ENCODE data around the gene WDR27. TPM values are rescaled to one million over a fixed set of nuclear protein-coding genes. Genes with fewer than 3 reads are reported as not detected.
"Not testable (repeated sequence)": the region's sequence is repeated elsewhere in the genome, so short reads cannot be mapped to it uniquely, and the experiment has no call there.

The WDR27 gene
- total RNA-seq, 2 experiments from 2014 or later: 77.2 to 108 TPM

GRCh38 chr6:169604076-169604475, 97.8 kb downstream of the WDR27 start:
- no peak overlapping the region for H2AFZ ChIP-seq (ENCODE audit: low read length)
- no TSS peak for BruUV-seq (replicated peaks)
- ChIA-PET POLR2A (interaction anchor here (1.0 kb wide), 1 partner anchor 9 kb away, joined by 4 read pairs; no protein-coding TSS in a partner anchor), CTCF (ENCODE audit: unreplicated experiment) (no interaction called here)
- no peaks in the 10 kb centered on the region for H4K20me1 ChIP-seq (ENCODE audit: insufficient read depth, low read length)
- no peak for TF ChIP-seq CTCF (conservative IDR thresholded peaks at IDR 0.05; ENCODE audit: low read length)
- TF ChIP-seq EZH2phosphoT487 (IDR thresholded peaks at IDR 0.05; ENCODE audit: borderline replicate concordance, low read depth, low read length): no peak
- no peaks in the 10 kb centered on the region for H3K79me2 ChIP-seq (ENCODE audit: insufficient read depth, low read depth, low read length)
- H3K27ac ChIP-seq (ENCODE audit: low read depth, low read length, poor library complexity, severe bottlenecking): no peak overlapping the region
- no peaks in the 10 kb centered on the region for H3K4me1 ChIP-seq (ENCODE audit: insufficient read depth, low read length, poor library complexity, severe bottlenecking)
- H3K9me3 ChIP-seq (ENCODE audit: low read length): peaks cover 10% of the 10 kb centered on the region; the same call in 1 of the 2 replicates
- intact Hi-C loops (cut with micrococcal nuclease; ENCODE audit: unreplicated experiment): no loop called here
- no peak overlapping the region for H3K4me3 ChIP-seq (ENCODE audit: low read depth, low read length, poor library complexity, severe bottlenecking)
- H3K9me2 ChIP-seq (ENCODE audit: insufficient read depth, low read length): no peaks in the 10 kb centered on the region
- H3K36me3 ChIP-seq (ENCODE audit: insufficient read depth, low read length): peaks cover 12% of the 10 kb centered on the region
- DNase-seq (ENCODE audit: low spot score): no peak
- no peak overlapping the region for H3K4me2 ChIP-seq (ENCODE audit: low read length)

- H2AFZ ChIP-seq (ENCODE audit: low read length); H3K4me3 ChIP-seq (ENCODE audit: low read depth, low read length, poor library complexity, severe bottlenecking); H3K79me2 ChIP-seq (ENCODE audit: insufficient read depth, low read depth, low read length); H3K4me2 ChIP-seq (ENCODE audit: low read length); intact Hi-C loops (cut with micrococcal nuclease; ENCODE audit: unreplicated experiment); POLR2A ChIA-PET; H3K27ac ChIP-seq (ENCODE audit: low read depth, low read length, poor library complexity, severe bottlenecking); DNase-seq (ENCODE audit: low spot score); H4K20me1 ChIP-seq (ENCODE audit: insufficient read depth, low read length); H3K4me1 ChIP-seq (ENCODE audit: insufficient read depth, low read length, poor library complexity, severe bottlenecking); H3K9me2 ChIP-seq (ENCODE audit: insufficient read depth, low read length); CTCF ChIA-PET (ENCODE audit: unreplicated experiment); BruUV-seq (replicated peaks): not testable (repeated sequence)
- Histone ChIP-seq H3K36me3 (ENCODE audit: insufficient read depth, low read length) (peaks cover 22% of the 10 kb centered on the region), H3K9me3 (ENCODE audit: low read length) (peaks cover 21% of the 10 kb centered on the region; the same call in 1 of the 2 replicates)
Observed at GRCh38 chr6:169601129-169601528, 100.7 kb downstream of the WDR27 start.

DNA sequence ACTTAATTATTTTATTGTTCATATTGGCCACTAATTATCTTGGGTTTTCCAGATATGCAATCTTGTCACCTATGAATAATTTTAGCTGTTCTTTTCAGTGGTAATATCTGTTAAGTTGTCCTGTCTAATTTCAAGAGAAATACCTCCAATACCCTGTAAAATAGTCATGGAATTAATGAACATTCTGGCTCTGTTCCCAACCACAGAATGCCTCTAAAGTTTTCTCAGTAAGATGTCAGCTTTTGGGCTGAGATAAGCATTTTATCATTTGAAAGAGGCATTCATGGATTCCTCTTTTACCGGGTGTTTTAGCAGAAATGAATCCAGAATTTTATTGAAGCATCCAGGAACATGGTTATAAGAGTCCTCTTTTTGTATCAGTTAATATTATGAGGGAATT, 109.3 kb downstream of the WDR27 start:
- H3K4me2 ChIP-seq (ENCODE audit: low read length): no peak overlapping the region
- H3K4me3 ChIP-seq (ENCODE audit: low read depth, low read length, poor library complexity, severe bottlenecking): no peak overlapping the region
- intact Hi-C loops (cut with micrococcal nuclease; ENCODE audit: unreplicated experiment): no loop called here
- no peak for DNase-seq (ENCODE audit: low spot score)
- H3K9me3 ChIP-seq (ENCODE audit: low read length): peaks cover 12% of the 10 kb centered on the region; the same call in 1 of the 2 replicates
- no peaks in the 10 kb centered on the region for H4K20me1 ChIP-seq (ENCODE audit: insufficient read depth, low read length)
- H3K4me1 ChIP-seq (ENCODE audit: insufficient read depth, low read length, poor library complexity, severe bottlenecking): peaks cover 14% of the 10 kb centered on the region
- TF ChIP-seq CTCF (conservative IDR thresholded peaks at IDR 0.05; ENCODE audit: low read length) (no peak), EZH2phosphoT487 (IDR thresholded peaks at IDR 0.05; ENCODE audit: borderline replicate concordance, low read depth, low read length) (no peak)
- POLR2A ChIA-PET: no interaction called here
- peaks cover 6% of the 10 kb centered on the region; the same call in 1 of the 2 replicates for H3K36me3 ChIP-seq (ENCODE audit: insufficient read depth, low read length)
- no peaks in the 10 kb centered on the region for H3K9me2 ChIP-seq (ENCODE audit: insufficient read depth, low read length)
- no TSS peak for BruUV-seq (replicated peaks)
- CTCF ChIA-PET (ENCODE audit: unreplicated experiment): no interaction called here
- H3K79me2 ChIP-seq (ENCODE audit: insufficient read depth, low read depth, low read length): no peaks in the 10 kb centered on the region
- no peak overlapping the region for H2AFZ ChIP-seq (ENCODE audit: low read length)
- H3K27ac ChIP-seq (ENCODE audit: low read depth, low read length, poor library complexity, severe bottlenecking): no peak overlapping the region
